Measurements from ENCODE around the gene TTC24.

TTC24 gene

GRCh38 chr1:156574039-156574633 is 5.4 kb upstream of the TTC24 start:
- H3K27ac ChIP-seq = no peak overlapping the region
- no peak for DNase-seq (ENCODE audit: low spot score)
- H3K4me3 ChIP-seq = no peak overlapping the region
- no peak for TF ChIP-seq CTCF (IDR thresholded peaks at IDR 0.05)

- no peak for DNase-seq (ENCODE audit: low spot score)
- no peak overlapping the region for H3K27ac ChIP-seq
- no peak overlapping the region for H3K4me3 ChIP-seq
- no peak for TF ChIP-seq CTCF (IDR thresholded peaks at IDR 0.05)
These were observed 2.0 kb upstream of the TTC24 start for GRCh38 chr1:156577550-156577949.

- Histone ChIP-seq H3K4me3 (no peak overlapping the region), H3K27ac (no peak overlapping the region)
- DNase-seq (ENCODE audit: low spot score) = no peak
- no peak for TF ChIP-seq CTCF (IDR thresholded peaks at IDR 0.05)
These were observed 1.5 kb upstream of the TTC24 start for GRCh38 chr1:156578055-156578454.

- H3K4me3 ChIP-seq = no peak overlapping the region
- DNase-seq (ENCODE audit: low spot score) = no peak
- TF ChIP-seq CTCF (IDR thresholded peaks at IDR 0.05) = no peak
- no peak overlapping the region for H3K27ac ChIP-seq
These were observed 2.3 kb downstream of the TTC24 start for GRCh38 chr1:156581661-156582387.

- TF ChIP-seq CTCF (IDR thresholded peaks at IDR 0.05) = no peak
- no peak overlapping the region for H3K4me3 ChIP-seq
- H3K27ac ChIP-seq = no peak overlapping the region
- DNase-seq (ENCODE audit: low spot score) = no peak
These were observed 3.0 kb downstream of the TTC24 start for GRCh38 chr1:156582388-156583017.

- DNase-seq (ENCODE audit: low spot score) = no peak
- TF ChIP-seq CTCF (IDR thresholded peaks at IDR 0.05) = peak; percentile 92
These were observed 4.5 kb downstream of the TTC24 start for GRCh38 chr1:156583821-156584622.

More at GRCh38 chr1:156583821-156584622, 4.5 kb downstream of the TTC24 start:
- Histone ChIP-seq H3K27ac (no peak overlapping the region), H3K4me3 (no peak overlapping the region)

All from coronary artery (tissue), 2 donors.